ENCODE results near the gene GRAP. TPM values are rescaled to one million over a fixed set of nuclear protein-coding genes. Genes with fewer than 3 reads are reported as not detected.

The GRAP gene
- total RNA-seq, 1 donor from 2014 or later: 1.8 TPM

DNA sequence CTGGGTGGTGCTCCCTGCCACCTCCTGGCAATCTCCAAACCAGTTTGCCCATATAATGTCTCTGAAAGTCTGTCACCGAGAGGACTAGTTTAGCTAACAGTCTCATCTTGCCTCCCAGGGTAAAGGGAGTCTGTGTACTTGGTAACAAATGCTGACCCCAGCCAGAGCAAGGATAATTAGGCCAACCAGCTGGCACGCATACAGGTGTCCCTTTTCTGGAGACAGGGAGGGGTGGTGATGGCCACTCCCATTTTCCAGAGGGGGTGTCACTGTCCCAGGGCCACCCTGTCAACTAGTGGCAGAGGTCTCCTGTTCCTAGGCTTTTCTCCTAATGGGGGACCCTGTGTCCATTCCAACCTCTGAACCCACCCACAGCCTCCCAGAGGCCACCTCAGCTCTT, 50.3 kb downstream of the GRAP start:
- H3K9me3 ChIP-seq: peaks cover 0 to 17% of the 10 kb centered on the region in 2 donors
- H3K4me1 ChIP-seq: no peaks in the 10 kb centered on the region
- no peaks in the 10 kb centered on the region for H3K27me3 ChIP-seq
- TF ChIP-seq, protein P1, sequence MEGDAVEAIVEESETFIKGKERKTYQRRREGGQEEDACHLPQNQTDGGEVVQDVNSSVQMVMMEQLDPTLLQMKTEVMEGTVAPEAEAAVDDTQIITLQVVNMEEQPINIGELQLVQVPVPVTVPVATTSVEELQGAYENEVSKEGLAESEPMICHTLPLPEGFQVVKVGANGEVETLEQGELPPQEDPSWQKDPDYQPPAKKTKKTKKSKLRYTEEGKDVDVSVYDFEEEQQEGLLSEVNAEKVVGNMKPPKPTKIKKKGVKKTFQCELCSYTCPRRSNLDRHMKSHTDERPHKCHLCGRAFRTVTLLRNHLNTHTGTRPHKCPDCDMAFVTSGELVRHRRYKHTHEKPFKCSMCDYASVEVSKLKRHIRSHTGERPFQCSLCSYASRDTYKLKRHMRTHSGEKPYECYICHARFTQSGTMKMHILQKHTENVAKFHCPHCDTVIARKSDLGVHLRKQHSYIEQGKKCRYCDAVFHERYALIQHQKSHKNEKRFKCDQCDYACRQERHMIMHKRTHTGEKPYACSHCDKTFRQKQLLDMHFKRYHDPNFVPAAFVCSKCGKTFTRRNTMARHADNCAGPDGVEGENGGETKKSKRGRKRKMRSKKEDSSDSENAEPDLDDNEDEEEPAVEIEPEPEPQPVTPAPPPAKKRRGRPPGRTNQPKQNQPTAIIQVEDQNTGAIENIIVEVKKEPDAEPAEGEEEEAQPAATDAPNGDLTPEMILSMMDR (IDR thresholded peaks at IDR 0.05): no peak
- H3K4me3 ChIP-seq: no peak overlapping the region
- no peak overlapping the region for H3K27ac ChIP-seq
- no peaks in the 10 kb centered on the region for H3K36me3 ChIP-seq
- intact Hi-C loops (cut with DNase I): no loop called here
- DNase-seq (ENCODE audit: low spot score in 2 of 2): no peak

DNA sequence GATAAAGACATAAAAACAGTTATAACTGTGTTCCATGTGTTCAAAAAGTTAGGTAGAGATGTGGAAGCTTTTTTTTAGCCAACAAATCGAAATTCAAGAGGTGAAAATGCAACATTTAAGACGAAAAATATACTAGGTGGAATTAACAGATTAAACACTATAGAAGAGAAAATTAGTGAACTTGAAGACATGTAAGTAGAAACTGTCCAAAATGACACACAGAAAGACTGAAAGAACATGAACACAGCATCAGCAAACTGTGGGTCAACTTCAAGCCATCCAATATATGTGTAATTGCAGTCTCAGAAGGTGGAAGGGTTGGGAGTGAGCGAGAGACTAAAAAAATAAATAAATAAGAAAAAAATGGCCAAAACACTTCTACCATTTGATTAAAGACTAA, 51.5 kb downstream of the GRAP start:
- DNase-seq (ENCODE audit: low spot score in 2 of 2): no peak
- intact Hi-C loops (cut with DNase I): no loop called here
- Histone ChIP-seq H3K9me3 (peaks cover 0 to 17% of the 10 kb centered on the region in 2 donors), H3K4me1 (no peaks in the 10 kb centered on the region), H3K4me3 (no peak overlapping the region), H3K36me3 (no peaks in the 10 kb centered on the region), H3K27me3 (no peaks in the 10 kb centered on the region), H3K27ac (no peak overlapping the region)
- TF ChIP-seq, protein P1 (IDR thresholded peaks at IDR 0.05): no peak

DNA sequence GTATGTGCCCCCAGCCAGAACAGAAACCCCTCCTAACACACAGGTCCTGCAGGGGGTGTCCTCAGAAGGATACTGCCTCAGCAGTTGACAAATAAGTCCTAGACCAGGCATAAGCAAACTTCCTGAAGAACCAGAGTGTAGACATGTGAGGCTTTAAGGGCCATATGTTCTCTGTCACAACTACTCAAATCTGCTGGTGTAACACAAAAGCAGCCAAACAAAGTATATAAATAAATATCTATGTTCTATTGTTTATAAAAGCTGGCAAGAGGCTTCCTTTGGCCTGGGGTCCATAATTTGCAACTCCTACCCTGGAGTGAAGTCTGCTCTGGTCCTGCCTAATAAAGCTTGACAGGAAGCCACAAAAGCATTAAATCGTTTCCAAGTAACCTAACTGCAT, 52.1 kb downstream of the GRAP start:
- TF ChIP-seq, protein P1 (IDR thresholded peaks at IDR 0.05): no peak

DNA sequence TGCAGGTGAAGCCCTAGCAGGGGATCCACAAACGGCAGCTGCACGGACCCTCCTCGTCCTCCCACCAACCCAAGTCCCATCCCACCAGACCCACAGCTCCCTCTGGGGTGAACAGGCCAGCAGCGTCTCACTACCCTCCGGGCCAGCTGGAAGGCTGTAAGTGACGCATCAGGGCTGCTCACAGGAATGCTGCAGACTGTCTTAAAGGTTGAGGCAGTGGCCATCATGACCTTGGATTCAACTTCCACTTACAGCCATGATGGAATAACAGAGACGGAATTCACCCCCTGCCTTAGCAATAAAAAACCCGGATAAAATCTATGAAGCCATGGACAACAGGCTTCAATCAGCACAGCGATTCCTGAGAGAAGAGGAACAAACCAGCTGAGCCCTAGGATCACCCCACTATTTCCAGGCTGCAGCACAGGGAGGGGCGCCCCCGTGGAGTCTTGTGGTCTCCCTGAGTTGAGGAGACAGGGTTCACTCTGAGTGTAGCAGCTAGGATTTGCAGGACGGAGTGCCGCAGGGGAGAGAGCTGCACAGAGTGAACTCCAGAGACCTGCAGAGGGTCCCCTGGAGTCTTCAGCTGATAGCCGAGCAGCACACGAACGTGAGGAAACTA, 52.7 kb downstream of the GRAP start:
- no peaks in the 10 kb centered on the region for H3K27me3 ChIP-seq
- peaks cover 0 to 17% of the 10 kb centered on the region in 2 donors for H3K9me3 ChIP-seq
- intact Hi-C loops (cut with DNase I): no loop called here
- H3K4me3 ChIP-seq: no peak overlapping the region
- no peak for DNase-seq (ENCODE audit: low spot score in 2 of 2)
- H3K4me1 ChIP-seq: no peaks in the 10 kb centered on the region
- no peaks in the 10 kb centered on the region for H3K36me3 ChIP-seq
- H3K27ac ChIP-seq: no peak overlapping the region
- TF ChIP-seq, protein P1 (IDR thresholded peaks at IDR 0.05): no peak

More for the DNA sequence above, 52.1 kb downstream of the GRAP start:
- Histone ChIP-seq H3K4me1 (no peaks in the 10 kb centered on the region), H3K27ac (no peak overlapping the region), H3K9me3 (peaks cover 0 to 17% of the 10 kb centered on the region in 2 donors), H3K36me3 (no peaks in the 10 kb centered on the region), H3K4me3 (no peak overlapping the region), H3K27me3 (no peaks in the 10 kb centered on the region)
- intact Hi-C loops (cut with DNase I): no loop called here
- DNase-seq (ENCODE audit: low spot score in 2 of 2): no peak

DNA sequence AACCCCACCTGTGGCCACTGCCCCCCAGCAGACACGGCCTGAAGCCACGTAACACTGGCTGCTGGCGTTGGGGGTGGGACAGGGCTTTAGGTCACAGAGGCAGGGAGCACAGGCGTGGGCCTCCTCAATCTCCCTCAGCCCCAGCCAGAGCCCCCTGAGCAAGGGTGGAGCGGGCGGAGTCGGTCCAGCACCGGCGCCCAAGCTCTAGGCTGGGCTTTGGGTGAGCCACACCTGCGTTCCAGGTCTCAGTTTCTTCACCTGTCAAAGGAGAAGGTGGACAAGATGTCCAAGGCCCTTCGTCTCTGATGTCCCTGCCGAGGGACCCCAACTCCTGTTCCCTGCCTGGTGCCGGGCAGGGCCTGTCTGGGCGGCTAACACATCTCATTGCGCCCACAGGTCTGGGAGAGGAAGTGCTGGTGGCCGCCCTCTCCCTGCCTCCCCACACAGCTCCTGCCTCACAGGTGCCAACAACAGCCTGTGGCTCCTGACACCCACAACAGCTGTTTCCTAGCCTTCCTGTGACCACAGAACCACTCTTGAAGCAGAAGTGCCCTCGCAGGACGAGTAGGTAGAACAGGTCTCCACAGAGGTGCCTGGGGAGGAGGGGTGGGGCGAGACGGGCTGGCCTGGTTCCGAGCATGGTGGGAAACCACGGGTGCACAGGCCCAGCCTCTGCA, 54.2 kb downstream of the GRAP start:
- no peak for DNase-seq (ENCODE audit: low spot score in 2 of 2)
- Histone ChIP-seq H3K9me3 (peaks cover 0 to 17% of the 10 kb centered on the region in 2 donors), H3K4me1 (no peaks in the 10 kb centered on the region), H3K36me3 (no peaks in the 10 kb centered on the region), H3K27me3 (no peaks in the 10 kb centered on the region), H3K27ac (no peak overlapping the region), H3K4me3 (no peak overlapping the region)
- intact Hi-C loops (cut with DNase I): no loop called here
- TF ChIP-seq, protein P1 (IDR thresholded peaks at IDR 0.05): no peak

Measured in ascending aorta (tissue), 2 donors.